ENCODE results near the gene SMAGP. TPM values are rescaled to one million over a fixed set of nuclear protein-coding genes. Genes with fewer than 3 reads are reported as not detected.
"Not testable (repeated sequence)": the region's sequence is repeated elsewhere in the genome, so short reads cannot be mapped to it uniquely, and the experiment has no call there.

The SMAGP gene
- polyA plus RNA-seq (2013, experiment 1 of 2) = 17.0 TPM
- 17.0 TPM for polyA plus RNA-seq (2013, experiment 2 of 2)

GRCh38 chr12:51270067-51270950, at the start of gene SMAGP:
Gene SMAGP (minus strand): TSS chr12:51270415. CDS start chr12:51269278, 1,137 bp downstream.
- no peak within 1 kb of the TSS for H2BK5ac ChIP-seq (ENCODE audit: low read length)
- H3K27me3 ChIP-seq (ENCODE audit: insufficient read depth, low read length, poor library complexity) = no peaks in the 10 kb centered on the region
- no peak within 1 kb of the TSS for H4K8ac ChIP-seq (ENCODE audit: low read depth, low read length)
- H2AK5ac ChIP-seq (ENCODE audit: low read length) = no peak within 1 kb of the TSS
- H3K79me2 ChIP-seq (ENCODE audit: control insufficient read depth, insufficient read depth, low read length) = no peaks in the 10 kb centered on the region
- no peaks in the 10 kb centered on the region for H3K4me1 ChIP-seq (ENCODE audit: control insufficient read depth, low read depth, low read length)
- H3K56ac ChIP-seq (ENCODE audit: low read length) = peak within 1 kb of the TSS; percentile 88
- peak within 1 kb of the TSS; percentile 79 for H2BK15ac ChIP-seq (replicated peaks; ENCODE audit: low read depth)
- H3K4me3 ChIP-seq (ENCODE audit: low read length) = peak within 1 kb of the TSS; percentile 61
- WGBS (ENCODE audit: extremely low coverage, insufficient coverage, low lambda C conversion rate) = no CpG with 5 or more reads among the region's 83 CpGs
- H3K4me2 ChIP-seq (ENCODE audit: low read length) = peak within 1 kb of the TSS; percentile 92
- H3K23ac ChIP-seq (ENCODE audit: low read length) = no peak within 1 kb of the TSS
- peak within 1 kb of the TSS; percentile 67 for H3K27ac ChIP-seq (ENCODE audit: low read depth, low read length)
- H3K9ac ChIP-seq (ENCODE audit: low read length) = peak within 1 kb of the TSS; percentile 75
- peak within 1 kb of the TSS; percentile 95 for H3K18ac ChIP-seq (ENCODE audit: low read length)
- H3K79me1 ChIP-seq (ENCODE audit: low read length) = no peaks in the 10 kb centered on the region
- peak within 1 kb of the TSS; percentile 78 for H3K4ac ChIP-seq (ENCODE audit: low read depth, low read length)
- H2BK120ac ChIP-seq (ENCODE audit: low read depth, low read length) = peak within 1 kb of the TSS; percentile 75
- no peaks in the 10 kb centered on the region for H3K36me3 ChIP-seq (ENCODE audit: control insufficient read depth, insufficient read depth, low read length)
- H4K5ac ChIP-seq (ENCODE audit: low read length) = no peak within 1 kb of the TSS
- peak; percentile 90 for DNase-seq

- H3K27ac ChIP-seq (ENCODE audit: low read depth, low read length) = no peak overlapping the region
- H4K8ac ChIP-seq (ENCODE audit: low read depth, low read length) = no peak overlapping the region
- H2BK120ac ChIP-seq (ENCODE audit: low read depth, low read length) = no peak overlapping the region
- H3K56ac ChIP-seq (ENCODE audit: low read length) = peak overlapping the region; percentile 58
- no peak overlapping the region for H3K18ac ChIP-seq (ENCODE audit: low read length)
- H4K5ac ChIP-seq (ENCODE audit: low read length) = no peak overlapping the region
- no peak overlapping the region for H3K4ac ChIP-seq (ENCODE audit: low read depth, low read length)
- no peak overlapping the region for H2BK5ac ChIP-seq (ENCODE audit: low read length)
- H2AK5ac ChIP-seq (ENCODE audit: low read length) = no peak overlapping the region
- no peak for DNase-seq
- no peaks in the 10 kb centered on the region for H3K79me2 ChIP-seq (ENCODE audit: control insufficient read depth, insufficient read depth, low read length)
- H3K79me1 ChIP-seq (ENCODE audit: low read length) = no peaks in the 10 kb centered on the region
- H3K9ac ChIP-seq (ENCODE audit: low read length) = no peak overlapping the region
- no peak overlapping the region for H3K4me2 ChIP-seq (ENCODE audit: low read length)
- H3K27me3 ChIP-seq (ENCODE audit: insufficient read depth, low read length, poor library complexity) = no peaks in the 10 kb centered on the region
- no peak overlapping the region for H3K23ac ChIP-seq (ENCODE audit: low read length)
- H3K36me3 ChIP-seq (ENCODE audit: control insufficient read depth, insufficient read depth, low read length) = no peaks in the 10 kb centered on the region
- H3K4me3 ChIP-seq (ENCODE audit: low read length) = no peak overlapping the region
- peaks cover 9% of the 10 kb centered on the region for H3K4me1 ChIP-seq (ENCODE audit: control insufficient read depth, low read depth, low read length)
- no CpG with 5 or more reads among the region's 3 CpGs for WGBS (ENCODE audit: extremely low coverage, insufficient coverage, low lambda C conversion rate)
- no peak overlapping the region for H2BK15ac ChIP-seq (replicated peaks; ENCODE audit: low read depth)
These were observed 48.8 kb upstream of the SMAGP start for GRCh38 chr12:51318846-51319599.

- not testable (repeated sequence) for H2AK5ac ChIP-seq (ENCODE audit: low read length); H3K18ac ChIP-seq (ENCODE audit: low read length); H3K4me2 ChIP-seq (ENCODE audit: low read length); H3K27me3 ChIP-seq (ENCODE audit: insufficient read depth, low read length, poor library complexity); H4K8ac ChIP-seq (ENCODE audit: low read depth, low read length); H2BK15ac ChIP-seq (replicated peaks; ENCODE audit: low read depth); H3K56ac ChIP-seq (ENCODE audit: low read length); H3K4ac ChIP-seq (ENCODE audit: low read depth, low read length); H3K4me1 ChIP-seq (ENCODE audit: control insufficient read depth, low read depth, low read length); H3K79me2 ChIP-seq (ENCODE audit: control insufficient read depth, insufficient read depth, low read length); H2BK120ac ChIP-seq (ENCODE audit: low read depth, low read length); H3K27ac ChIP-seq (ENCODE audit: low read depth, low read length); H3K9ac ChIP-seq (ENCODE audit: low read length); H3K4me3 ChIP-seq (ENCODE audit: low read length); H4K5ac ChIP-seq (ENCODE audit: low read length); H3K23ac ChIP-seq (ENCODE audit: low read length); H3K36me3 ChIP-seq (ENCODE audit: control insufficient read depth, insufficient read depth, low read length); H3K79me1 ChIP-seq (ENCODE audit: low read length); H2BK5ac ChIP-seq (ENCODE audit: low read length)
- no CpG with 5 or more reads among the region's 8 CpGs for WGBS (ENCODE audit: extremely low coverage, insufficient coverage, low lambda C conversion rate)
- DNase-seq = peak; percentile 53
These were observed 48.0 kb upstream of the SMAGP start for GRCh38 chr12:51318057-51318806.

- Histone ChIP-seq H3K4me1 (ENCODE audit: control insufficient read depth, low read depth, low read length) (no peaks in the 10 kb centered on the region), H4K5ac (ENCODE audit: low read length) (no peak overlapping the region), H2BK120ac (ENCODE audit: low read depth, low read length) (no peak overlapping the region), H2BK5ac (ENCODE audit: low read length) (no peak overlapping the region), H3K18ac (ENCODE audit: low read length) (no peak overlapping the region), H3K36me3 (ENCODE audit: control insufficient read depth, insufficient read depth, low read length) (no peaks in the 10 kb centered on the region), H3K23ac (ENCODE audit: low read length) (no peak overlapping the region), H3K79me2 (ENCODE audit: control insufficient read depth, insufficient read depth, low read length) (no peaks in the 10 kb centered on the region), H3K56ac (ENCODE audit: low read length) (no peak overlapping the region), H3K4me3 (ENCODE audit: low read length) (no peak overlapping the region), H3K27ac (ENCODE audit: low read depth, low read length) (no peak overlapping the region), H3K4me2 (ENCODE audit: low read length) (no peak overlapping the region), H2AK5ac (ENCODE audit: low read length) (no peak overlapping the region), H2BK15ac (replicated peaks; ENCODE audit: low read depth) (no peak overlapping the region), H3K9ac (ENCODE audit: low read length) (no peak overlapping the region), H3K79me1 (ENCODE audit: low read length) (no peaks in the 10 kb centered on the region), H3K27me3 (ENCODE audit: insufficient read depth, low read length, poor library complexity) (no peaks in the 10 kb centered on the region), H3K4ac (ENCODE audit: low read depth, low read length) (no peak overlapping the region), H4K8ac (ENCODE audit: low read depth, low read length) (no peak overlapping the region)
- DNase-seq = no peak
- WGBS (ENCODE audit: extremely low coverage, insufficient coverage, low lambda C conversion rate) = no CpG with 5 or more reads among the region's 1 CpG
These were observed 41.2 kb upstream of the SMAGP start for GRCh38 chr12:51311389-51311788.

GRCh38 chr12:51307655-51308593, 37.7 kb upstream of the SMAGP start:
- H3K36me3 ChIP-seq (ENCODE audit: control insufficient read depth, insufficient read depth, low read length) = no peaks in the 10 kb centered on the region
- H3K27me3 ChIP-seq (ENCODE audit: insufficient read depth, low read length, poor library complexity) = no peaks in the 10 kb centered on the region
- no peak overlapping the region for H3K56ac ChIP-seq (ENCODE audit: low read length)
- no peak overlapping the region for H3K4me2 ChIP-seq (ENCODE audit: low read length)
- H2BK5ac ChIP-seq (ENCODE audit: low read length) = no peak overlapping the region
- no peak overlapping the region for H2BK15ac ChIP-seq (replicated peaks; ENCODE audit: low read depth)
- no peak overlapping the region for H3K4me3 ChIP-seq (ENCODE audit: low read length)
- no peak overlapping the region for H3K4ac ChIP-seq (ENCODE audit: low read depth, low read length)
- no peak overlapping the region for H2BK120ac ChIP-seq (ENCODE audit: low read depth, low read length)
- H3K79me1 ChIP-seq (ENCODE audit: low read length) = no peaks in the 10 kb centered on the region
- no peak overlapping the region for H3K27ac ChIP-seq (ENCODE audit: low read depth, low read length)
- no peak overlapping the region for H2AK5ac ChIP-seq (ENCODE audit: low read length)
- no peak overlapping the region for H4K8ac ChIP-seq (ENCODE audit: low read depth, low read length)
- H3K9ac ChIP-seq (ENCODE audit: low read length) = no peak overlapping the region
- no peaks in the 10 kb centered on the region for H3K4me1 ChIP-seq (ENCODE audit: control insufficient read depth, low read depth, low read length)
- H3K23ac ChIP-seq (ENCODE audit: low read length) = no peak overlapping the region
- no peak overlapping the region for H4K5ac ChIP-seq (ENCODE audit: low read length)
- no peak for DNase-seq
- no peaks in the 10 kb centered on the region for H3K79me2 ChIP-seq (ENCODE audit: control insufficient read depth, insufficient read depth, low read length)
- H3K18ac ChIP-seq (ENCODE audit: low read length) = no peak overlapping the region
- no CpG with 5 or more reads among the region's 6 CpGs for WGBS (ENCODE audit: extremely low coverage, insufficient coverage, low lambda C conversion rate)

Measured in mesendoderm (in vitro differentiated cells).